K562 (cell line): ENCODE results near the gene PDE4D. TPM values are rescaled to one million over a fixed set of nuclear protein-coding genes. Genes with fewer than 3 reads are reported as not detected.

ENCODE experiments used
- ATAC-seq: fragments of 200-7000 bp; cut with Tn5 transposase; 3 replicates; pipeline ENCODE4 v1.9.1; 2020; ENCODE audit warnings: moderate library complexity
- BruUV-seq: library from RNA; stranded (reverse); fragments of 400-500 nt; replicated peaks from 2 replicates; lab custom pipeline; 2021; lab: Mats Ljungman, UMichigan
- CTCF ChIA-PET: fragments of 300-600 bp; formaldehyde crosslinking; extraction: SDS; loops from one replicate; lab custom pipeline; 2021; ENCODE audit warnings: low intra/inter-chr PET ratio; lab: Yijun Ruan, JAX
- POLR2A ChIA-PET: fragments of 300-600, 350-650 bp; sonication (Branson Sonifier 250); formaldehyde crosslinking; extraction: SDS; loops from one replicate; lab custom pipeline; 2021; ENCODE audit warnings: antibody characterized with exemption, inconsistent platforms; lab: Yijun Ruan, JAX
- DNase-seq, 4 experiments: peaks; one replicate each; pipeline versions ENCODE4 v3.0.0 to v3.0.0-alpha.2; 2011 to 2018; ENCODE audit warnings: low spot score in 3 of 4, mixed read lengths in 3 of 4; ENCODE audit errors: extremely low read depth in 1 of 4
- FAIRE-seq: peaks from 2 replicates; lab custom pipeline; 2011; peaks lifted over from hg19 to GRCh38; lab: Jason Lieb, UNC
- H2AFZ ChIP-seq: 2 replicates; pipeline ENCODE4 v1.6.0; 2011; ENCODE audit warnings: low read depth, low read length, control low read depth, inconsistent platforms
- H3K27ac ChIP-seq: fragments of 200-600 bp; 3 replicates; pipeline ENCODE4 v1.8.0; 2011; ENCODE audit warnings: low read depth, mild to moderate bottlenecking, control low read depth, inconsistent platforms, low read length, moderate library complexity, mixed read lengths; ENCODE audit errors: extremely low read depth
- H3K27me3 ChIP-seq, 2 experiments: fragments of 300-600 bp in 1 of 2; 2 replicates in 1 of 2; 3 replicates in 1 of 2; pipeline versions ENCODE4 v1.6.0 to v1.8.0; 2011; ENCODE audit warnings: inconsistent platforms in 2 of 2, low read length in 2 of 2, mild to moderate bottlenecking in 1 of 2, mixed read lengths in 1 of 2, moderate library complexity in 1 of 2; ENCODE audit not compliant: control insufficient read depth in 2 of 2, insufficient read depth in 2 of 2
- H3K36me3 ChIP-seq: fragments of 300-600 bp; 3 replicates; pipeline ENCODE4 v1.8.0; 2011; ENCODE audit warnings: mild to moderate bottlenecking, low read length, inconsistent platforms; ENCODE audit not compliant: control insufficient read depth, insufficient read depth
- H3K4me1 ChIP-seq, 2 experiments: fragments of 200-600 bp in 1 of 2; replicated peaks in 1 of 2; 2 replicates in 1 of 2; 3 replicates in 1 of 2; pipeline versions ENCODE4 v1.5.1 to v1.8.0; 2011; ENCODE audit warnings: inconsistent platforms in 2 of 2, low read length in 2 of 2, mild to moderate bottlenecking in 1 of 2, mixed read lengths in 1 of 2, moderate library complexity in 1 of 2; ENCODE audit not compliant: control insufficient read depth in 2 of 2, insufficient read depth in 2 of 2
- H3K4me2 ChIP-seq: 2 replicates; pipeline ENCODE4 v1.6.1; 2011; ENCODE audit warnings: low read length, control low read depth, inconsistent platforms, mixed read lengths; ENCODE audit not compliant: insufficient read depth
- H3K4me3 ChIP-seq: fragments of 200-600 bp; sonication (generic), shearing (Covaris generic); 2 replicates; pipeline ENCODE4 v1.5.1; 2016; ENCODE audit warnings: control low read depth, inconsistent platforms
- H3K79me2 ChIP-seq: fragments of 200-600 bp; 3 replicates; pipeline ENCODE4 v1.8.0; 2011; ENCODE audit warnings: low read length, inconsistent platforms; ENCODE audit not compliant: control insufficient read depth, insufficient read depth
- H3K9ac ChIP-seq, 2 experiments: 2 replicates each; pipeline versions ENCODE4 v1.6.0 to v1.6.1; 2011; ENCODE audit warnings: low read depth in 2 of 2, low read length in 2 of 2, control low read depth in 1 of 2, inconsistent platforms in 1 of 2, mild to moderate bottlenecking in 1 of 2, mixed read lengths in 1 of 2; ENCODE audit not compliant: insufficient read depth in 1 of 2
- H3K9me1 ChIP-seq: one replicate; pipeline ENCODE4 v1.6.0; 2011; ENCODE audit warnings: inconsistent platforms, mild to moderate bottlenecking, low read length, moderate library complexity; ENCODE audit not compliant: control insufficient read depth, insufficient read depth
- H3K9me3 ChIP-seq: replicated peaks from 2 replicates; pipeline ENCODE4 v1.5.1; 2011; ENCODE audit warnings: low read depth, low read length, inconsistent platforms; ENCODE audit not compliant: control insufficient read depth, insufficient read depth
- H4K20me1 ChIP-seq: replicated peaks from 2 replicates; pipeline ENCODE4 v1.6.1; 2011; ENCODE audit warnings: low read length, inconsistent platforms, mixed read lengths; ENCODE audit not compliant: control insufficient read depth, insufficient read depth
- CEBPB ChIP-seq: fragments of 450-650 bp; IDR thresholded peaks from 2 replicates; pipeline ENCODE4 v1.6.1; 2016; ENCODE audit warnings: missing genetic modification characterization, missing compliant biosample characterization
- E2F8 ChIP-seq: fragments of 450-650 bp; IDR thresholded peaks from 2 replicates; pipeline ENCODE4 v1.7.1; 2018; ENCODE audit warnings: mild to moderate bottlenecking, low read depth; ENCODE audit not compliant: partially characterized antibody
- MNT ChIP-seq, 2 experiments: fragments of 450-650 bp; conservative IDR thresholded peaks; 2 replicates each; pipeline ENCODE4 v1.6.1; 2017; ENCODE audit warnings: mild to moderate bottlenecking in 2 of 2, moderate library complexity in 2 of 2
- OTX1 ChIP-seq: fragments of 450-650 bp; formaldehyde crosslinking; IDR thresholded peaks from 2 replicates; pipeline ENCODE4 v1.4.0; 2022; ENCODE audit warnings: mild to moderate bottlenecking
- TAF7 ChIP-seq: fragments of 450-650 bp; IDR thresholded peaks from 2 replicates; pipeline ENCODE4 v1.6.1; 2016; ENCODE audit warnings: missing genetic modification characterization, missing compliant biosample characterization
- ZNF124 ChIP-seq: sonication (generic); formaldehyde crosslinking; IDR thresholded peaks from 2 replicates; pipeline ENCODE4 v1.8.1; 2022; ENCODE audit warnings: missing genetic modification reagents
- in situ Hi-C: fragments of 300-500 bp; cut with MboI; formaldehyde crosslinking; loops from 4 replicates; pipeline ENCODE4 v1.15.0; 2018; ENCODE audit warnings: inconsistent platforms, mixed read lengths
- intact Hi-C: fragments of 100-400 bp; cut with micrococcal nuclease; formaldehyde crosslinking; loops from 2 replicates; pipeline ENCODE4 v1.14.2; 2022
- polyA plus RNA-seq, 8 experiments: library from polyadenylated mRNA; depleted of rRNA in 4 of 8; stranded (reverse) in 5 of 8; unstranded in 3 of 8; fragments of >200 nt; fragmentation: Nextera tagmentation in 2 of 8; fragmentation: Illumina TruSeq in 1 of 8; extraction: Ambion mirVana in 2 of 8; extraction: Trizol in 1 of 8; gene quantifications; 2 replicates each; pipeline versions ENCODE4 v1.2.1 to v1.2.3, GENCODE V29; 2011 to 2014; ENCODE audit warnings: inconsistent platforms in 1 of 8, missing spikeins in 1 of 8
- total RNA-seq, 7 experiments: library from RNA; depleted of rRNA in 6 of 7; stranded (reverse); fragments of >200 nt in 6 of 7; fragmentation: Illumina TruSeq in 2 of 7; extraction: Trizol in 2 of 7; gene quantifications; 2 replicates each; pipeline versions ENCODE4 v1.2.1 to v1.2.3, GENCODE V29; 2011 to 2021; ENCODE audit warnings: low replicate concordance in 1 of 7
- TF ChIP-seq, protein P1 (sequence below): fragments of 450-650 bp; IDR thresholded peaks from 2 replicates; pipeline ENCODE4 v1.6.1; 2016; ENCODE audit warnings: mild to moderate bottlenecking, moderate library complexity

PDE4D gene
- total and polyA plus RNA-seq, 9 of the 15 experiments (the other 6 are each of a cell fraction or from before 2014, with no cell fraction given), result 0.04 to 0.46 (median 0.13) TPM

DNA sequence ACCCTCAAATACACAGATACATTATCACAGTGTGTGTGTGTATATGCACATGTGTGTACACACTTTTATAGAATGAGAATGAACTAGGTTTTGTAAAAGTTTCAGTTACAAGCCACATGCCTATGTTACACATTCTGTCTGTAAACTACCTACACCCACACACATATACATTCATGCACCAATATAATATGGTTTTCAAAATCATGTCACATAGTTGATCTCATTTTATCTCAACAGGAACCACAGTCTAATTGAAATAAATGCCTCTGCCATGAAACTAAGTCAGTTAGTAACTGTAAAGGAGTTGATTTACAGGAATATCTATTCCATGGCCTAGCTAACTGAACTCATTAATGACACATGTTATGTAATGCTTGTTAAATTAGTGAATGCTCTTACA, 646.6 kb downstream of the PDE4D start:
- Histone ChIP-seq H3K9me1 (no peaks in the 10 kb centered on the region), H3K4me1 (no peaks in the 10 kb centered on the region), H3K27me3 (no peaks in the 10 kb centered on the region), H3K4me2 (no peak overlapping the region), H4K20me1 (no peaks in the 10 kb centered on the region), H3K79me2 (no peaks in the 10 kb centered on the region), H3K36me3 (no peaks in the 10 kb centered on the region), H2AFZ (no peak overlapping the region), H3K9me3 (no peaks in the 10 kb centered on the region), H3K9ac (no peak overlapping the region), H3K4me3 (no peak overlapping the region), H3K27ac (no peak overlapping the region)
- intact Hi-C loops (no loop called here), in situ Hi-C loops (no loop called here)
- ATAC-seq, result no peak
- DNase-seq, result no peak
- ChIA-PET CTCF (no interaction called here), POLR2A (no interaction called here)
- no peak for FAIRE-seq
- no TSS peak for BruUV-seq
- TF ChIP-seq, protein P1, sequence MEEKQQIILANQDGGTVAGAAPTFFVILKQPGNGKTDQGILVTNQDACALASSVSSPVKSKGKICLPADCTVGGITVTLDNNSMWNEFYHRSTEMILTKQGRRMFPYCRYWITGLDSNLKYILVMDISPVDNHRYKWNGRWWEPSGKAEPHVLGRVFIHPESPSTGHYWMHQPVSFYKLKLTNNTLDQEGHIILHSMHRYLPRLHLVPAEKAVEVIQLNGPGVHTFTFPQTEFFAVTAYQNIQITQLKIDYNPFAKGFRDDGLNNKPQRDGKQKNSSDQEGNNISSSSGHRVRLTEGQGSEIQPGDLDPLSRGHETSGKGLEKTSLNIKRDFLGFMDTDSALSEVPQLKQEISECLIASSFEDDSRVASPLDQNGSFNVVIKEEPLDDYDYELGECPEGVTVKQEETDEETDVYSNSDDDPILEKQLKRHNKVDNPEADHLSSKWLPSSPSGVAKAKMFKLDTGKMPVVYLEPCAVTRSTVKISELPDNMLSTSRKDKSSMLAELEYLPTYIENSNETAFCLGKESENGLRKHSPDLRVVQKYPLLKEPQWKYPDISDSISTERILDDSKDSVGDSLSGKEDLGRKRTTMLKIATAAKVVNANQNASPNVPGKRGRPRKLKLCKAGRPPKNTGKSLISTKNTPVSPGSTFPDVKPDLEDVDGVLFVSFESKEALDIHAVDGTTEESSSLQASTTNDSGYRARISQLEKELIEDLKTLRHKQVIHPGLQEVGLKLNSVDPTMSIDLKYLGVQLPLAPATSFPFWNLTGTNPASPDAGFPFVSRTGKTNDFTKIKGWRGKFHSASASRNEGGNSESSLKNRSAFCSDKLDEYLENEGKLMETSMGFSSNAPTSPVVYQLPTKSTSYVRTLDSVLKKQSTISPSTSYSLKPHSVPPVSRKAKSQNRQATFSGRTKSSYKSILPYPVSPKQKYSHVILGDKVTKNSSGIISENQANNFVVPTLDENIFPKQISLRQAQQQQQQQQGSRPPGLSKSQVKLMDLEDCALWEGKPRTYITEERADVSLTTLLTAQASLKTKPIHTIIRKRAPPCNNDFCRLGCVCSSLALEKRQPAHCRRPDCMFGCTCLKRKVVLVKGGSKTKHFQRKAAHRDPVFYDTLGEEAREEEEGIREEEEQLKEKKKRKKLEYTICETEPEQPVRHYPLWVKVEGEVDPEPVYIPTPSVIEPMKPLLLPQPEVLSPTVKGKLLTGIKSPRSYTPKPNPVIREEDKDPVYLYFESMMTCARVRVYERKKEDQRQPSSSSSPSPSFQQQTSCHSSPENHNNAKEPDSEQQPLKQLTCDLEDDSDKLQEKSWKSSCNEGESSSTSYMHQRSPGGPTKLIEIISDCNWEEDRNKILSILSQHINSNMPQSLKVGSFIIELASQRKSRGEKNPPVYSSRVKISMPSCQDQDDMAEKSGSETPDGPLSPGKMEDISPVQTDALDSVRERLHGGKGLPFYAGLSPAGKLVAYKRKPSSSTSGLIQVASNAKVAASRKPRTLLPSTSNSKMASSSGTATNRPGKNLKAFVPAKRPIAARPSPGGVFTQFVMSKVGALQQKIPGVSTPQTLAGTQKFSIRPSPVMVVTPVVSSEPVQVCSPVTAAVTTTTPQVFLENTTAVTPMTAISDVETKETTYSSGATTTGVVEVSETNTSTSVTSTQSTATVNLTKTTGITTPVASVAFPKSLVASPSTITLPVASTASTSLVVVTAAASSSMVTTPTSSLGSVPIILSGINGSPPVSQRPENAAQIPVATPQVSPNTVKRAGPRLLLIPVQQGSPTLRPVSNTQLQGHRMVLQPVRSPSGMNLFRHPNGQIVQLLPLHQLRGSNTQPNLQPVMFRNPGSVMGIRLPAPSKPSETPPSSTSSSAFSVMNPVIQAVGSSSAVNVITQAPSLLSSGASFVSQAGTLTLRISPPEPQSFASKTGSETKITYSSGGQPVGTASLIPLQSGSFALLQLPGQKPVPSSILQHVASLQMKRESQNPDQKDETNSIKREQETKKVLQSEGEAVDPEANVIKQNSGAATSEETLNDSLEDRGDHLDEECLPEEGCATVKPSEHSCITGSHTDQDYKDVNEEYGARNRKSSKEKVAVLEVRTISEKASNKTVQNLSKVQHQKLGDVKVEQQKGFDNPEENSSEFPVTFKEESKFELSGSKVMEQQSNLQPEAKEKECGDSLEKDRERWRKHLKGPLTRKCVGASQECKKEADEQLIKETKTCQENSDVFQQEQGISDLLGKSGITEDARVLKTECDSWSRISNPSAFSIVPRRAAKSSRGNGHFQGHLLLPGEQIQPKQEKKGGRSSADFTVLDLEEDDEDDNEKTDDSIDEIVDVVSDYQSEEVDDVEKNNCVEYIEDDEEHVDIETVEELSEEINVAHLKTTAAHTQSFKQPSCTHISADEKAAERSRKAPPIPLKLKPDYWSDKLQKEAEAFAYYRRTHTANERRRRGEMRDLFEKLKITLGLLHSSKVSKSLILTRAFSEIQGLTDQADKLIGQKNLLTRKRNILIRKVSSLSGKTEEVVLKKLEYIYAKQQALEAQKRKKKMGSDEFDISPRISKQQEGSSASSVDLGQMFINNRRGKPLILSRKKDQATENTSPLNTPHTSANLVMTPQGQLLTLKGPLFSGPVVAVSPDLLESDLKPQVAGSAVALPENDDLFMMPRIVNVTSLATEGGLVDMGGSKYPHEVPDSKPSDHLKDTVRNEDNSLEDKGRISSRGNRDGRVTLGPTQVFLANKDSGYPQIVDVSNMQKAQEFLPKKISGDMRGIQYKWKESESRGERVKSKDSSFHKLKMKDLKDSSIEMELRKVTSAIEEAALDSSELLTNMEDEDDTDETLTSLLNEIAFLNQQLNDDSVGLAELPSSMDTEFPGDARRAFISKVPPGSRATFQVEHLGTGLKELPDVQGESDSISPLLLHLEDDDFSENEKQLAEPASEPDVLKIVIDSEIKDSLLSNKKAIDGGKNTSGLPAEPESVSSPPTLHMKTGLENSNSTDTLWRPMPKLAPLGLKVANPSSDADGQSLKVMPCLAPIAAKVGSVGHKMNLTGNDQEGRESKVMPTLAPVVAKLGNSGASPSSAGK, result no peak
- TF ChIP-seq CEBPB (tag) (no peak), E2F8 (no peak), MNT (conservative IDR thresholded peaks at IDR 0.05) (no peak), ZNF124 (CRISPR knock-in tag) (no peak), TAF7 (tag) (no peak), OTX1 (CRISPR knock-in tag) (no peak)
